GM12878 (cell line): ENCODE data around the gene SEC24C. TPM values are rescaled to one million over a fixed set of nuclear protein-coding genes. Genes with fewer than 3 reads are reported as not detected.

Experiments
- ATAC-seq: fragments of 200-7000 bp; cut with Tn5 transposase; 3 replicates; pipeline ENCODE4 v1.9.1; 2020; ENCODE audit warnings: mild to moderate bottlenecking, moderate library complexity
- BruUV-seq: library from RNA; stranded (reverse); fragments of 400-500 nt; replicated peaks from 2 replicates; lab custom pipeline; 2021; lab: Mats Ljungman, UMichigan
- CTCF ChIA-PET: fragments of 300-600 bp; sonication (Branson Sonifier 250); formaldehyde crosslinking; extraction: SDS; loops from one replicate; lab custom pipeline; 2021; ENCODE audit warnings: inconsistent platforms; lab: Yijun Ruan, JAX
- POLR2A ChIA-PET: fragments of 350-600 bp; formaldehyde crosslinking; extraction: SDS; loops from one replicate; lab custom pipeline; 2021; ENCODE audit warnings: inconsistent platforms; lab: Charles Lee
- RAD21 ChIA-PET: fragments of 300-600 bp; sonication (Branson Sonifier 250); formaldehyde crosslinking; loops from one replicate; lab custom pipeline; 2023; ENCODE audit warnings: antibody characterized with exemption; ENCODE audit not compliant: unreplicated experiment; lab: Charles Lee
- SMC1A ChIA-PET: fragments of 300-600 bp; sonication (Branson Sonifier 250); formaldehyde crosslinking; loops from one replicate; lab custom pipeline; 2023; ENCODE audit not compliant: unreplicated experiment, uncharacterized antibody; lab: Charles Lee
- DNase-seq: peaks from one replicate; pipeline ENCODE4 v3.0.0-alpha.2; 2011; ENCODE audit warnings: low read depth, low spot score
- FAIRE-seq: peaks from 3 replicates; lab custom pipeline; 2011; peaks lifted over from hg19 to GRCh38; lab: Jason Lieb, UNC
- H2AFZ ChIP-seq: 2 replicates; pipeline ENCODE4 v1.6.0; 2011; ENCODE audit warnings: low read depth, low read length, control low read depth; ENCODE audit not compliant: control insufficient read depth
- H3K27ac ChIP-seq: 2 replicates; pipeline ENCODE4 v1.5.1; 2011; ENCODE audit warnings: control low read depth; ENCODE audit not compliant: control insufficient read depth, insufficient read depth
- H3K27me3 ChIP-seq, 2 experiments: replicated peaks in 1 of 2; 2 replicates each; pipeline versions ENCODE4 v1.6.0 to v1.6.1; 2011; ENCODE audit warnings: low read length in 1 of 2; ENCODE audit not compliant: control insufficient read depth in 2 of 2, insufficient read depth in 2 of 2
- H3K36me3 ChIP-seq, 2 experiments: 2 replicates each; pipeline ENCODE4 v1.5.1; 2011; ENCODE audit warnings: low read length in 1 of 2; ENCODE audit not compliant: control insufficient read depth in 2 of 2, insufficient read depth in 2 of 2
- H3K4me1 ChIP-seq: 2 replicates; pipeline ENCODE4 v1.6.1; 2011; ENCODE audit warnings: mild to moderate bottlenecking, low read length, moderate library complexity, mixed read lengths; ENCODE audit not compliant: control insufficient read depth, insufficient read depth
- H3K4me2 ChIP-seq: 2 replicates; pipeline ENCODE4 v1.6.0; 2011; ENCODE audit warnings: control low read depth; ENCODE audit not compliant: control insufficient read depth, insufficient read depth
- H3K4me3 ChIP-seq: fragments of 200-600 bp; sonication (generic); 2 replicates; pipeline ENCODE4 v1.5.1; 2016
- H3K79me2 ChIP-seq: 2 replicates; pipeline ENCODE4 v1.6.0; 2011; ENCODE audit warnings: low read length; ENCODE audit not compliant: control insufficient read depth, insufficient read depth
- H3K9ac ChIP-seq: 2 replicates; pipeline ENCODE4 v1.8.0; 2011; ENCODE audit warnings: low read length, control low read depth, mixed read lengths; ENCODE audit not compliant: control insufficient read depth, insufficient read depth
- H3K9me3 ChIP-seq: replicated peaks from 3 replicates; pipeline ENCODE4 v1.5.1; 2011; ENCODE audit warnings: mild to moderate bottlenecking, low read length; ENCODE audit not compliant: control insufficient read depth, insufficient read depth
- H4K20me1 ChIP-seq: 2 replicates; pipeline ENCODE4 v1.6.0; 2011; ENCODE audit not compliant: control insufficient read depth, insufficient read depth
- LARP7 ChIP-seq: fragments of 450-650 bp; IDR thresholded peaks from 2 replicates; pipeline ENCODE4 v1.6.1; 2017; ENCODE audit warnings: mild to moderate bottlenecking
- POLR2A ChIP-seq: IDR thresholded peaks from 2 replicates; pipeline ENCODE4 v1.6.1; 2011; ENCODE audit warnings: low read depth, mild to moderate bottlenecking, low read length
- POLR2AphosphoS5 ChIP-seq: IDR thresholded peaks from 2 replicates; pipeline ENCODE4 v1.6.1; 2011; ENCODE audit warnings: mild to moderate bottlenecking, low read length, inconsistent platforms
- ZZZ3 ChIP-seq: IDR thresholded peaks from 2 replicates; pipeline ENCODE4 v1.6.1; 2011; ENCODE audit warnings: low read depth; ENCODE audit not compliant: control insufficient read depth, insufficient read length
- WGBS: methylation state at CpG from one replicate; pipeline ENCODE4 v1.1.6; 2016; ENCODE audit warnings: low lambda C conversion rate; ENCODE audit not compliant: insufficient replicate concordance, insufficient coverage; ENCODE audit errors: missing lambda C conversion rate; 5-methylcytosine and 5-hydroxymethylcytosine counted together
- in situ Hi-C: fragments of 300-500 bp; cut with MboI; formaldehyde crosslinking; loops from 9 replicates; pipeline ENCODE4 v1.14.3; 2018; ENCODE audit warnings: mixed read lengths
- intact Hi-C: fragments of 100-400 bp; cut with micrococcal nuclease; formaldehyde crosslinking; loops from one replicate; pipeline ENCODE4 v1.14.2; 2022; ENCODE audit not compliant: unreplicated experiment
- polyA plus RNA-seq, 11 experiments: library from polyadenylated mRNA; depleted of rRNA in 4 of 11; unstranded in 6 of 11; stranded (reverse) in 5 of 11; fragments of >200 nt; fragmentation: Nextera tagmentation in 4 of 11; fragmentation: Illumina TruSeq in 1 of 11; extraction: Ambion mirVana in 4 of 11; extraction: Trizol in 1 of 11; gene quantifications; 1 replicate in 1 of 11; 2 replicates in 10 of 11; pipeline versions ENCODE4 v1.2.1 to v1.2.3, GENCODE V29; 2011 to 2016; ENCODE audit warnings: inconsistent platforms in 2 of 11, missing spikeins in 2 of 11, low read depth in 1 of 11
- total RNA-seq, 4 experiments: library from RNA; depleted of rRNA in 3 of 4; stranded (reverse); fragments of >200 nt in 3 of 4; fragmentation: Illumina TruSeq in 1 of 4; extraction: Trizol in 1 of 4; gene quantifications; 2 replicates each; pipeline versions ENCODE4 v1.2.1 to v1.2.3, GENCODE V29; 2013 to 2021

SEC24C gene
- total and polyA plus RNA-seq, 10 of the 15 experiments (the other 5 are each of a cell fraction or from before 2014, with no cell fraction given), result 12.7 to 117 (median 73.8) TPM

DNA sequence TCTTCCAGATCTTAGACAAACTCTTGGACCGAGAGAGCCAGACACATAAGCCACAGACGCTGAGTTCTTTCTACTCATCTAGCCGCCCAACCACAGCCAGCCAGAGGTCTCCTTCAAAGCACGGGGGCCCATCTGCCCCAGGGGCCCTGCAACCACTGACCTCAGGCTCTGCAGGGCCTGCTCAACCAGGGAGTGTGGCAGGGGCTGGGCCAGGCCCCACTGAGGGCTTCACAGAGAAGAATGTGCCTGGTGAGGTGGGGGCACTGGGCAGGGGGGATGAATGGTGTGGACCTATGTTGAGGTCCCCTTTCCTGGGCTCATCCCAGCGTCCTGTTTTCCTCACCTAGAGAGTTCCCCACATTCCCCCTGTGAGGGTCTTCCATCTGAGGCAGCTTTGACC is 52.6 kb downstream of the SEC24C start:
- ChIA-PET CTCF (no interaction called here), POLR2A (no interaction called here)
- in situ Hi-C loops, result no loop called here

DNA sequence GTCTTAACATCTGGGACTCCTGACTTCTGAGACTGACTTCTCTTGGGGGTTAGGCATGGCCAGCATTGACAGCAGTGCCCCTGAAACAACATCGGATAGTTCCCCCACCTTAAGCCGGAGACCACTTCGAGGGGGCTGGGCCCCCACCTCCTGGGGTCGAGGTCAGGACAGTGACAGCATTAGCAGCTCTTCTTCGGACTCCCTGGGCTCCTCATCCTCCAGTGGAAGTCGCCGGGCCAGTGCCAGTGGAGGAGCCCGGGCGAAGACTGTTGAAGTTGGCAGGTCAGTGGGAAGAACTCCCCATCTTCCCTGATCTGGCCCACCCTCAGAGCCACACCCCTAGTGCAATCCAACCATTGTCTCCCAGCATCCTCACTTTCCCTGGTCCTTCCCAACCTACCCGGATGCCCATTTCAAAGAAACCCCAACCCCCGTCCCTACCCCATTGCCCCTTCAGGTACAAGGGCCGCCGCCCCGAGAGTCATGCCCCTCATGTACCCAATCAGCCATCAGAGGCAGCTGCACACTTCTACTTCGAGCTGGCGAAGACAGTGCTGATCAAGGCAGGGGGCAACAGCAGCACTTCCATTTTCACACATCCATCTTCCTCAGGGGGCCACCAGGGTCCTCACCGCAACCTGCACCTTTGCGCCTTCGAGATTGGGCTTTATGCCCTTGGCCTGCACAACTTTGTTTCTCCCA is 53.3 kb downstream of the SEC24C start:
- Histone ChIP-seq H3K4me3 (no peak overlapping the region), H3K27ac (no peak overlapping the region), H3K36me3 (peaks cover 13 to 27% of the 10 kb centered on the region in 2 experiments), H3K9me3 (no peaks in the 10 kb centered on the region), H2AFZ (no peak overlapping the region), H3K27me3 (no peaks in the 10 kb centered on the region), H3K4me2 (no peak overlapping the region), H3K79me2 (no peaks in the 10 kb centered on the region), H3K9ac (no peak overlapping the region), H3K4me1 (no peaks in the 10 kb centered on the region), H4K20me1 (no peaks in the 10 kb centered on the region)
- no peak for ATAC-seq
- FAIRE-seq, result no peak
- DNase-seq, result no peak
- intact Hi-C loops (no loop called here), in situ Hi-C loops (no loop called here)
- TF ChIP-seq POLR2AphosphoS5, result peak; percentile 58; the same call in 1 of the 2 replicates
- TF ChIP-seq ZZZ3, result no peak
- ChIA-PET SMC1A (interaction anchor here (0.6 kb wide), 1 partner anchor 149 kb away, joined by 3 read pairs; no protein-coding TSS in a partner anchor), CTCF (no interaction called here), RAD21 (no interaction called here), POLR2A (no interaction called here)
- WGBS, result 96% methylated on average over 19 of the region's 19 CpGs
- no TSS peak for BruUV-seq

More for the DNA sequence above, 52.6 kb downstream of the SEC24C start:
- Histone ChIP-seq H3K79me2 (no peaks in the 10 kb centered on the region), H3K27ac (no peak overlapping the region), H3K9me3 (no peaks in the 10 kb centered on the region), H3K27me3 (no peaks in the 10 kb centered on the region), H3K4me2 (no peak overlapping the region), H4K20me1 (no peaks in the 10 kb centered on the region), H2AFZ (no peak overlapping the region), H3K9ac (no peak overlapping the region), H3K4me3 (no peak overlapping the region), H3K36me3 (peaks cover 18 to 26% of the 10 kb centered on the region in 2 experiments), H3K4me1 (no peaks in the 10 kb centered on the region)
- TSS peak; percentile 15 for BruUV-seq
- SMC1A ChIA-PET, result no interaction called here
- intact Hi-C loops, result no loop called here
- no peak for DNase-seq
- no peak for FAIRE-seq
- 95% methylated on average over 5 of the region's 5 CpGs for WGBS
- RAD21 ChIA-PET, result no interaction called here
- ATAC-seq, result no peak; the same call in 2 of the 3 replicates
- TF ChIP-seq LARP7 (no peak), POLR2A (peak; percentile 34; the same call in 1 of the 2 replicates)
